ENCODE data around the gene GSDME.

DNA sequence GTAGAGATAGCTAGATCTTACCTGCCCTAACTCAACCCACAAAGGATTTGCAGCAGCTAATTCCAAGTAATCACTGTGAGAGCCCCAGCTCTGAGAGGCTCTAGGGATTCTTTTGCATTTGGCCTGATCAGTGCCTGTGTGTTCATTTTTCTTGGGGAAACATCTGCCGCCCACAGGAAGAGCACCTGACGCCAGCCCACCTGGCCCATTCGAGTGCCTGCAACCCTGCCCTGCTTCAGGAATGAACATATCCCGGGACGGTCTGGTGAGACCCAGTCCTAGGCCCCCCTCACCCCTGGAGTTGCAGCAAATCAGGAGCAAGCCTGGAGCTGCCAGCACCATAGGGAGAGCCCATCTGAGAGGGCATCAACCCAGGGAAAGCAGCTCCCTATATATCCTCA is 38.8 kb downstream of the GSDME start:
- no peak for TF ChIP-seq CTCF (IDR thresholded peaks at IDR 0.05; ENCODE audit: poor library complexity)
- no peak for TF ChIP-seq EZH2phosphoT487 (IDR thresholded peaks at IDR 0.05; ENCODE audit: low read depth, severe bottlenecking, unreplicated experiment)
